Stimulated activated CD4-positive, alpha-beta T cell treated with anti-CD3 and anti-CD28 coated beads, Interleukin-4, amount 100 ng/mL, for 24 hours (primary cell): ENCODE measurements around the gene B4GALNT1.
"Not testable (repeated sequence)": the region's sequence is repeated elsewhere in the genome, so short reads cannot be mapped to it uniquely, and the experiment has no call there.

Source experiments
- DNase-seq: peaks from one replicate; pipeline ENCODE4 v3.0.0-alpha.2; 2020

Gene B4GALNT1

DNA sequence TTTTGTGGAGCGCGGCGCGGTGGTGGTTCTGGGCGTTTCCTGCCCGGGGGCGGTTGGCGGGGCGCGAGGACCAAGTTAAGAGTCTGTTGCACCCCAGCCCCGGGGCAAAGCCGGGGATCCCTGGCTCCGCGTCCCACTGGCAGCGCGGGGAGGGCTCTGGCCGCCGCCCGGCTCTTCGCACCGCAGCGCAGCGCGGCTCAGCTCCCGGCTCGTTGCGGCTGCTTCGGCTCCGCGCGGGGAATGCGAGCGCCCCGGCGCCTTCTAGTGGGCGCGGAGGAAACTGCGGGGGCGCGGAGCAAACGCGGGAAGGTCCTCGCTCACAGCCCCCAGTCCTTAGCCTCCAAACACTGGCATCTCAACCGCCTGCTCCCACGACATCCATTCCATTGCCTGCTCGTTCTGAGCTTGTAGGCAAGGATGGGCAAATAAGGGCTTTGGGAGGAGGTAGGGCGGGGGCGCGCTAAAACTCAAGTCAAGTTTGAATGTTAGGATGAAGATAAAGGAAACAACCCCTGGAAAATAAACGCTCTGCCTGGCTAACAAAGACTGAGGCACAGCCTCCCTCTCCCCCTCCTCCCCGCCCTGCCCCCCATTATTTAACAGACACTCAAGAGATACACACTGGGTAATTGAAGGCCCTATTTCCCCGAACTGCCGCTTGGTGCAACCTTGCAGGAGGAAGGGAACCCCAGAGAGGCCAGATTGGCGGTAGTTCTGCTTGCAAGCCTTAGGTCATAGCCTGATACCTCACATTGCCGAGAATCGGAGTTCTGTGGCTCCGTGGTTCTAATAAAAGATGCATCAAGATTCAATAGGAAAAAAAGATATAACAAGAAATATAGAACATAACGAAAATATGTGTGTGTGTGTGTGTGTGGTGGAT is at the start of gene B4GALNT1:
TSS of gene B4GALNT1 (minus strand) at position 244 of the 883 bp plus-strand sequence. CDS start 1,069 bp downstream, outside the sequence.
- DNase-seq = peak; percentile 65

- no peak for DNase-seq
Measured at GRCh38 chr12:57679697-57680096, 46.7 kb upstream of the B4GALNT1 start.

DNA sequence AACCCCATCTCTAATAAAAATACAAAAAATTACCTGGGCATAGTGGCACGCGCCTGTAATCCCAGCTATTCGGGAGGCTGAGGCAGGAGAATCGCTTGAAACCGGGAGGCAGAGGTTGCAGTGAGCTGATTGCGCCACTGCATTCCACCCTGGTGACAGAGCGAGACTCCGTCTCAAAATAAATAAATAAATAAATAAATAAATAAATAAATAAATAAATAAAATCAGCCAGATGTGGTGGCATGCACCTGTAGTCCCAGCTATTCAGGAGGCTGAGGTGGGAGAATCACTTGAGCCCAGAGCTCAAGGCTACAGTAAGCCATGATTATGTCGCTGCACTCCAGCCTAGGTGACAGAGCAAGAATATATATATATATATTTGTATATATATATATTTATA is 44.9 kb upstream of the B4GALNT1 start:
- DNase-seq = not testable (repeated sequence)

DNA sequence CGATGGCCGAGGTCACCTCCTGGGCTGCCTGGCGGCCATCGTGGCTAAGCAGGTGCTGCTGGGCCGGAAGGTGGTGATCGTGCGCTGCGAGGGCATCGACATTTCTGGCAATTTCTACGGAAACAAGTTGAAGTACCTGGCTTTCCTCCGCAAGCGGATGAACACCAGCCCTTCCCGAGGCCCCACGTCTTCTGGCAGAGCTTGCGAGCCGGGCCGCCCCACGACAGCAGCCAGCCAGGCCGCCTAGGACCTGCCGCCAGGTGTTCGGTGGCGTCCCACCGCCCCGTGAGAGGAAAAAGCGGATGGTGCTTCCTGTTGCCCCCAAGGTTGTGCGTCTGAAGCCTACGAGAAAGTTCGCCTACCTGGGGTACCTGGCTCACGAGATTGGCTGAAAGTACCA is 41.7 kb upstream of the B4GALNT1 start:
- no peak for DNase-seq

DNA sequence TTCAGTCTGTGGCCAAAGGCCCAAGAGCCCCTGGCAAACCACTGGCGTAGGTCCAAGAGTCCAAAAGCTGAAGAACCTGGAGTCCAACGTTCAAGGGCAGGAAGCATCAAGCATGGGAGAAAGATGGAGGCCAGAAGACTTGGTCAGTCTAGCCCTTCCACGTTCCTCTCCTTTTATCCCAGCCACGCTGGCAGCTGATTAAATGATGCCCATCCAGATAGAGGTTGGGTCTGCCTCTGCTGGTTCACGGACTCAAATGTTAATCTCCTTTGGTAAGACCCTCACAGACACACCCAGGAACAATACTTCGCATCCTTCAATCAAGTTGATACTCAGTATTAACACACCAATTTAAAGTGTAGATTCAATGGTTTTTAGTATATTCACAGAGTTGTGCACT is 39.8 kb upstream of the B4GALNT1 start:
- DNase-seq = no peak

GRCh38 chr12:57671811-57672210 is 38.8 kb upstream of the B4GALNT1 start:
- not testable (repeated sequence) for DNase-seq

DNA sequence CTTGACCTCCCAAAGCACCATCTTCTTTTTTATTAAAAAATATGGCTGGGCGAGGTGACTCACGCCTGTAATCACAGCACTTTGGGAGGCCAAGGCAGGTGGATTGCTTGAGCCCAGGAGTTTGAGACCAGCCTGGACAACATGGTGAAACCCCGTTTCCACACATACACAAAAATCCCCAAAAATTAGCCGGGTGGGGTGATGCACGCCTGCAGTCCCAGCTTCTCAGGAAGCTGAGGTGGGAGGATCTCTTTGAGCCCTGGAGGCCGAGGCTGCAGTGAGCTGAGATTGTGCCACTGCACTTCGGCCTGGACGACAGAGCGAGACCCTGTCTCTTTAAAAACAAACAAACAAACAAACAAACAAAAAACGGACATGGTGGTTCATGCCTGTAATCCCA is 36.7 kb upstream of the B4GALNT1 start:
- not testable (repeated sequence) for DNase-seq

GRCh38 chr12:57666897-57667296 is 33.9 kb upstream of the B4GALNT1 start:
- DNase-seq = no peak

DNA sequence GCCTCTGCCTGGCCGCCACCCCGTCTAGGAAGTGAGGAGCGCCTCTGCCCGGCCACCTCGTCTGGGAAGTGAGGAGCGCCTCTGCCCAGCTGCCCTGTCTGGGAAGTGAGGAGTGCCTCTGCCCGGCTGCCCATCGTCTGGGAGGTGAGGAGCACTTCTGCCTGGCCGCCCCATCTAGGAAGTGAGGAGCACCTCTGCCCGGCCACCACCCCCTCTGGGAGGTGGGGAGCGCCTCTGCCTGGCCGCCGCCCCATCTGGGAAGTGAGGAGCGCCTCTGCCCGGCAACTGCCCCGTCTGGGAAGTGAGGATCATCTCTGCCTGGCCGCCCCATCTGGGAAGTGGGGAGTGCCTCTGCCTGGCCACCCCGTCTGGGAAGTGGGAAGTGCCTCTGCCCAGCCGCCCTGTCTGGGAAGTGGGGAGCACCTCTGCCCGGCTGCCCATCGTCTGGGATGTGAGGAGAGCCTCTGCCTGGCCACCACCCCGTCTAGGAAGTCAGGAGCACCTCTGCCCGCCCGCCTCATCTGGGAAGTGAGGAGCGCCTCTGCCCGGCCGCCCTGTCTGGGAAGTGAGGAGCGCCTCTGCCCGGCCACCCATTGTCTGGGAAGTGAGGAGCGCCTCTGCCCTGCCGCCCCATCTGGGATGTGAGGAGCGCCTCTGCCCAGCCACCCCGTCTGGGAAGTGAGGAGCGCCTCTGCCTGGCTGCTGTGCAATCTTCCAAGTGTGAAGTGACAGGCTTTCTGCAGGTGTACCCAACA is 32.2 kb upstream of the B4GALNT1 start:
- DNase-seq = not testable (repeated sequence)

GRCh38 chr12:57661376-57661775 is 28.4 kb upstream of the B4GALNT1 start:
- no peak for DNase-seq

DNA sequence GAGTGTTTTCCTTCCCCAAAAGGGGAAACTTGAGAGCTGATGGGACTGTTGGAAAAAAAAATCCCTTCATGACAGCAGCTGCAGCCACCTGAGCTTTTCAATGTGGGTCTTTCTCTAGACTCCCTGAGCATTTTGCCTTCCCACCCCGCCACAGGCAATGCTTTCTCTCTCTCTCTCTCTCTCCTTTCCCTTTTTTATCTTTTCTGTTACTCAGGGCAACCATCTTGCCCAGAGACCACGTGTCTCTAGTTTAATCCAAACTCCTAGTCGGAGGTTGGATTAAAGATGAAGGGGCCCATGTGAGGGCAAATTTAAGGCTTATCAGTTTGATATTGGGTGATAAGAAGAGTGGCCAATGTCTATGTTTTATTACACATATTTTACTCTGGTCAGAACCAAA is 25.9 kb upstream of the B4GALNT1 start:
- DNase-seq = no peak

GRCh38 chr12:57657744-57658143 is 24.7 kb upstream of the B4GALNT1 start:
- no peak for DNase-seq

- DNase-seq = not testable (repeated sequence)
Measured at GRCh38 chr12:57656408-57656807, 23.4 kb upstream of the B4GALNT1 start.

DNA sequence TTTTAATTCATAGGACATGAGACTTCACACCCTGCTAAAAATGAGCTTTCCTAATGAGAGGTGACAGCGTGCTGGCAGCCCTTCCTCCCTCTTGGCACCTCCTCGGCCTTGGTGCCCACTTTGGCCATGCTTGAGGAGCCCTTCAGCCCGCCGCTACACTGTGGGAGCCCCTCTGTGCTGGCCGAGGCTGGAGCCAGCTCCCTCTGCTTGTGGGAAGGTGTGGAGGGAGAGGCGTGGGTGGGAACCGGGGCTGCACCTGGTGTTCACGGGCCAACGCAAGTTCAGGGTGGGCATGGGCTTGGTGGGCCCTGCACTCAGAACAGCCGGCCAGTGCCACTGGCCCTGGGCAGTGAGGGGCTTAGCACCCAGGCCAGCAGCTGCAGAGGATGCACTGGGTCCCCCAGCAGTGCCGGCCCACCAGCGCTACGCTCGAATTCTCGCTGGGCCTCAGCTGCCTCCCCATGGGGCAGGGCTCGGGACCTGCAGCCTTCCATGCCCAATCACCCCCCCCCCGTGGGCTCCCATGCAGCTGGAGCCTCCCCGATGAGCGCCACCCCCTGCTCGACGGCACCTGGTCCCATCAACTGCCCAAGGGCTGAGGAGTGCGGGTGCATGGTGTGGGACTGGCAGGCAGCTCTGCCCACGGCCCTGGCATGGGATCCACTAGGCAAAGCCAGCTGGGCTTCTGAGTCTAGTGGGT is 22.7 kb upstream of the B4GALNT1 start:
- DNase-seq = no peak

DNA sequence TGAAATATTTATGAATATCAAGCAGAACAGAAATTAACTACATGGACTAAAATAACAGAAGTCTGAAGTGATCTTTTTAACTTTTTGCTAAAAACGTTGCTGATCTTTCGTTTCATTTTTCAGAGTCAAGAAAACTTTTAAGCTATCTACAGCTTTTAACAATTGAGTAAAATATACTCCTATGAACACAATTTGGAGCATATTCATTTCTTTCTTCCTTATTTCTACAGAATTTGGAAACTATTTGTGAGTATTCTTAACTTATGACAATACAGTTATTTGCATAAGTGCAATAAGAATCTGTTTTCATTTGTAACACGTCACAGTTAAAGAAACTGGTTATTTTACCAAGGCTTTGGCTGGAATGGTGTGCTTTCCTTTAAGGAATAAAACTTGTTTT is 21.0 kb upstream of the B4GALNT1 start:
- no peak for DNase-seq

DNA sequence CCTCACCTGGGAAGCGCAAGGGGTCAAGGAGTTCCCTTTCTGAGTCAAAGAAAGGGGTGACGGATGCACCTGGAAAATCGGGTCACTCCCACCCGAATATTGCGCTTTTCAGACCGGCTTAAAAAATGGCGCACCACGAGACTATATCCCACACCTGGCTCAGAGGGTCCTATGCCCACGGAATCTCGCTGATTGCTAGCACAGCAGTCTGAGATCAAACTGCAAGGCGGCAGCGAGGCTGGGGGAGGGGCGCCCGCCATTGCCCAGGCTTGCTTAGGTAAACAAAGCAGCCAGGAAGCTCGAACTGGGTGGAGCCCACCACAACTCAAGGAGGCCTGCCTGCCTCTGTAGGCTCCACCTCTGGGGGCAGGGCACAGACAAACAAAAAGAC is 13.7 kb upstream of the B4GALNT1 start:
- DNase-seq = not testable (repeated sequence)

- not testable (repeated sequence) for DNase-seq
Measured at GRCh38 chr12:57645990-57646658, 13.1 kb upstream of the B4GALNT1 start.

- no peak for DNase-seq
Measured at GRCh38 chr12:57641699-57642442, 8.9 kb upstream of the B4GALNT1 start.

DNA sequence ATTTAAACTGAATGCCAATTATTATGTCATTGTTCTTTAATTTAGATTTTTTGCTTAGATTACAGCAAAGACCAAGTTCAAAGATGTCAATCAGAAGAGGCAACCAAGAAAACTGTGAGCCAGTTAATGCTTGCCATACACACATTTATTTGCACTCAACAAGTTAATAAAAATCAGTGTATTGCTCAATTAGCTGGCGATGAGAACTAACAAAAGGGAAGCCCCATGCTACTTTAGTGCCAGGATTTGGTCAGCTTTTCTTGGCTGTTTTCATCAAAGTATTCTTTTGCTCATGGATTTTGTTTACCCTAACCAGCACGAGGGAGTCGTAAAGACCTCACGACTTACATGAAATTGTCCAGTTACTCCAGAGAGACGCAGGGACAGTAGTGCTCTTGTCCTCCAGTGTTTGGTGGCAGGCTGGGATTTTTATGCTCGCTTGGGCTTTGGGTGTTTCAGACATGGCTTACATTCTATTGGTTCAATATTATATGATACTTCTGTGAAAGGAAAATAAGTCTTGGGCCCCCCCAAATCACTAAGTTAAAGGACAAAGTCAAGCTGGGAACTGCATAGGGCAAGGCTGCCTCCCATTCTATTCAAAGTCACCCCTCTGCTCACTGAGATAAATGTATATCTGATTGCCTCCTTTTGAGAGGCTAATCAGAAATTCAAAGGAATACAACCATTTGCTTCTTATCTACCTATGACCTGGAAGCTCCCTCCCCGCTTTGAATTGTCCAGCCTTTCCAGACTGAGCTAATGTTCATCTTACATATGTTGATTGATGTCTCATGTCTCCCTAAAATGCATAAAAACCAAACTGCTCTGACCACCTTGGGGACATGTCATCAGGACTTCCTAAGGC is 7.4 kb upstream of the B4GALNT1 start:
- no peak for DNase-seq

DNA sequence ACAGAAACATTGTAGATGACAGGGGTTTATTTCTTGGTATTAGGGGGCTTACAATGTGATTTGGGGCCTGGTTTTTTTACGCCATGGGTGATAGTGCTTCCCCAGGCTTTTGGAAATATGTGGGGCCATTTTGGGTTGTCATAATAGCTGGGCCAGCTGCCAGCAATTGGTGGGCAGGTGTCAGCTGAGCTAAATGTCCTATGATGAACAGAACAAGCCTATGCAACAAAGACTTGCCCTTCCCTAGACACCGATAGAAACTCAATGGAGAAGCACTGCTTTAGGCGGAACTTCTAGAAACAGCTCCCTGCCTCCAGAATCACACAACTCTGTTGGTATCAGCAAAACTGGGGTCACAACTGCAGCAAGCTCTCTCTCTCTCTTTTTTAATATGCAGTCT is 5.1 kb upstream of the B4GALNT1 start:
- DNase-seq = no peak

DNA sequence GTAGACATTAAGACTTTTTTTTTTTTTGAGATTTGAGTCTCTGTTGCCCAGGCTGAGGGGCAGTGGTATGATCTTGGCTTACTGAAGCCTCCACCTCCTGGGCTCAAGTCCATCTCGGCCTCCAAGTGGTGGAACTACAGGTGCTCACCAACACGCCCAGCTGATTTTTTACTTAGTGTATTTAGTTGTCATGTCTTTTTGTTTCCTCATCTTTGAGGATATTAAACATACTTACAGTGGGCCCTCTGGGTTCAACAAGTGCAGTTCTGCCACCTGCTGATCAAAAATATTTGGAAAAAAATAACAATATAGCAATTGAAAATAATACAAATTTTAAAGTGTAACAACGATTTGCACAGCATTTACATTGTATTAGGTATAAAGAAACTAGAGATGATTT is 4.4 kb upstream of the B4GALNT1 start:
- no peak for DNase-seq
